HG03439 (cell line): Measurements from ENCODE around the gene HK1.
A peak's percentile ranks its signal among the peaks of the same experiment; 100 is the strongest.
"Not testable (repeated sequence)": the region's sequence is repeated elsewhere in the genome, so short reads cannot be mapped to it uniquely, and the experiment has no call there.

Source experiments
- ATAC-seq: cut with Tn5 transposase; IDR thresholded peaks from one replicate; pipeline ENCODE4 v1.9.1; 2021; ENCODE audit warnings: mild to moderate bottlenecking, moderate library complexity; ENCODE audit not compliant: unreplicated experiment

The HK1 gene

DNA sequence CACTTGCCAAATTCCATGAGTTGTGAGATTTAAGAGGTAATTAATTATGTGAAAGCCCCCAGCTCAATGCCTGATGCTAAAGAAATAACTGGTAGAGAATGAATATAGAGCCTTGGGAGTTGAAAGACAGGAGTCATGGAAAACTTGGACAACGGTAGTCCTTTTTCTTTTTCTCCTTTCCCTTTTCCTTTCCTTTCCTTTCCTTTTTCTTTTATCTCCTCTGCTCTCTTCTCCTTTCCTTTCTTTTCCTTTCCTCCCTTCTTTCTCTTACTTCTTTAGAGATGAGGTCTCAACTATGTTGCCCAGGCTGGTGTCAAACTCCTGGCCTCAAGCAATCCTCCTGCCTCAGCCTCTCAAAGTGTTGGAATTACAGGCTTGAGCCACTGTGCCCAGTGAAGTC is 165.1 kb downstream of the HK1 start:
- ATAC-seq: no peak

DNA sequence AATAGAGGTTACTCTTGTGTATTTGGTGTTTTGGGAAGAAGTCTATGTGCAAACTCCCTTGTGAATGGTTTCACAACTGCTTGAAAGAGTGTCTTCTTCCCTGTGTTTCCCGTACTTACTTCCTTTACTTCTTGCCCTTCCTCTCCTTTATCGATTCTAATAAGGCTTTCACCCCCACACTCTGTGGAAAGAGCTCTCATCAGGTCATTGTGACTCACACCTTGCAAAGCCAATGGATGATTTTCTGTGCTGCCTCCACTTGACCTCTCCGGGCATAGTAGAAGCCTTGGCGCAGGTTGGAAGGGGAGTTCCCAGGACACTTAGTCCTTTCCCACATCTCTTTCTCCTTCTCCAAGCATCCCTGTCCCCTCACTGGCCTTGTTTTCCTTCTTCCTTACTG is 166.7 kb downstream of the HK1 start:
- no peak for ATAC-seq

DNA sequence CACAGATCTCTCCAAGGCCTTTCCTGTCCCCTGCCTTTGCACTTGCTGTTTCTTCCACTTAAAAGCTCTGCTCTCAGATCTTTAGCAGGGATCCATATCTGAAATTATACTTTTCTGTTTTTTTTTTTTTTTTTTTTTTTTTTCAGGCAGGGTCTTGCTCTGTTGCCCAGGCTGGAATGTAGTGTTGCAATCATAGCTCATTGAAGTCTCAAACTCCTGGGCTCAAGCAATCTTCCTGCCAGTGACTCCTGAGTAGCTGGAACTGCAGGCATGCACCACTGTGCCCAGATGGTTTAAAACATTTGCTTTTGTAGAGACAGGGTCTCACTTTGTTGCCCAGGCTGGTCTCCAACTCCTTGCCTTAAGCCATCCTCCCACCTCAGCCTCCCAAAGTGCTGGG is 167.9 kb downstream of the HK1 start:
- ATAC-seq: no peak

GRCh38 chr10:69446650-69447151 is 168.4 kb downstream of the HK1 start:
- ATAC-seq: no peak

DNA sequence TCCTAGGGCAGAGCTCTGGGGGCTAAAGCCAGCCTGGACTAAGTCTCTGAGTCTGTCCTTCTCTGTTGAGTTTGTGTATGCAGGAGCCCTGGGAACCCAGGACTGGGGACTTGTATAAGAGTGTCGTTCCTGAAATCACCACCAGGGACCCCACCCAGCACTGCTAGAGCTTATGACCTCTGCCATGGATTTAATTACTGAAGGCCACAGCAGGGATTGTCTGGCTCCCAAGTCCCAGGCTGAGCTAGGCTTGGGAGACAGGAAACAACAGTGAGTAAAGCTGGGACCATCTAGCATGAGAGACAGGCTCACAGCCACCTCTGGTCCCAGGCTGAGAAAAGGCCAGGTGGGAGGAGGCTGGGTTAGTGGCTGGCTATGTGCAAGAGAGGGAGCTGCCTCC is 171.5 kb downstream of the HK1 start:
- no peak for ATAC-seq

- ATAC-seq: not testable (repeated sequence)
Observed at GRCh38 chr10:69450395-69450794, 172.1 kb downstream of the HK1 start.

GRCh38 chr10:69451209-69451783 is 173.0 kb downstream of the HK1 start, which contains the start of gene TSPAN15:
TSS of gene TSPAN15 (plus strand) at chr10:69451465. CDS start at chr10:69451595, 130 bp downstream.
- ATAC-seq: peak; percentile 79
